Measurements from ENCODE around the gene A4GALT. TPM values are rescaled to one million over a fixed set of nuclear protein-coding genes. Genes with fewer than 3 reads are reported as not detected.

A4GALT gene
- total and polyA plus RNA-seq, 2 donors (not counting 1 experiment from before 2014, with no cell fraction given): 0.09 to 6.1 TPM

DNA sequence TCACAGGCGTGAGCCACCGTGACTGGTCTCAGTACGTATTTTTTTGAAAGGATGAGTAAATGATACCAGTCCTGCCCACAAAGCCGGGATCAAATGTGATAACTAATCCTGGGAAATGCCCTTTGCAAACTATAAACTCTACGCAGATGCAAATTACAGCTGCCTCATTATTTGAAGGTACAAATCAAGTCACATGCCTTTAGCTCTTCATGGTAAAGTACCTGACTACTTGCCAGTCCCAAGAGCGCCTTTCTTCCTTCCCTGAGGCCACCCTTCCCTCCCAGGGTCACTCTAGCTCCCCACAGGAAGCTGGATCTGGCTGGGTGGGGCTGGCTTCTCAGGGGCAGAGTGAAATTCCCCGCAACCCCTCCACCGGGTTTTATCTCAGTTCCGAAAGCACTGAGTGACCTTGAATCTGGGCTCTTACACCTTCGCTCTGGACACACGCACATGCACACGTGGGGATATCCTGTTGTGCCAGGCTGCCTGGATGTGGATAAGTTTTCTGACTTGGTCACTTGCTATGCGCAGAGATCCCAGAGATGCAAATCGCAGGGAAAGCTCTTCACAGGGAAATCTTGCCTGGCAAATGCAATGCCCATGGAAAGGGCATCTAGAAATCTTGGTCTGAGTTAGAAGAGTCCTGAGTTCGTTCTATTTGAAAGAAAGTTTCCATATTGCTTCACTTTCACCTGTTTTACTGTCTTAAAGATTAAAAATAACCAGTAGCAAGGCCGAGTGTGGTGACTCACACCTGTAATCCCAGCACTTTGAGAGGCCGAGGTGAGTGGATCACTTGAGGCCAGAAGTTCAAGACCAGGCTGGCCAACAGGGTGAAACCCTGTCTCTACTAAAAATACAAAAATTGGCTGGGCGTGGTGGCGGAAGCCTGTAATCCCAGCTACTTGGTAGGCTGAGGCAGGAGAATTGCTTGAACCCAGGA is 8.5 kb downstream of the A4GALT start:
- no peak for ATAC-seq (ENCODE audit: low read depth)
- H3K27ac ChIP-seq (ENCODE audit: low read length in 2 of 2): no peak overlapping the region

DNA sequence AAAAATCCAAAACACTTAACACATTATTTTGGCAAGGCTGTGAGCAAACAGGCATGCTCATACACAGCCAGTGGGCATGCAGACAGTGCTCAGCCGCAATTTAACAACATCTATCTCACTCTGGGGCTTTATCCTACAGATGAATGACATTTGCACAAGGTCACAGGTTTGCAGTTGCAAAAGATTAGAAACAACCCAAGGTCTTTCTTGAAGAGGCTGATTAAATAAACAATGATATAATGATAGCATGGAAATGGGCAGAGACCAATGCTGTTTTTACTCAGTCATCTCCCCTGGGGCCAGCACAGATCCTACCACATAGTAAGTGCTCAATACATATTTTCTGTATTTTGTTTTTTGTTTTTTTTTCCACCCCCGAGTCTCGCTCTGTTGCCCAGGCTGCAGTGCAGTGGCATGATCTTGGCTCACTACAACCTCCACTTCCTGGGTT is 9.4 kb downstream of the A4GALT start:
- no peak for DNase-seq
- TF ChIP-seq, protein P1, sequence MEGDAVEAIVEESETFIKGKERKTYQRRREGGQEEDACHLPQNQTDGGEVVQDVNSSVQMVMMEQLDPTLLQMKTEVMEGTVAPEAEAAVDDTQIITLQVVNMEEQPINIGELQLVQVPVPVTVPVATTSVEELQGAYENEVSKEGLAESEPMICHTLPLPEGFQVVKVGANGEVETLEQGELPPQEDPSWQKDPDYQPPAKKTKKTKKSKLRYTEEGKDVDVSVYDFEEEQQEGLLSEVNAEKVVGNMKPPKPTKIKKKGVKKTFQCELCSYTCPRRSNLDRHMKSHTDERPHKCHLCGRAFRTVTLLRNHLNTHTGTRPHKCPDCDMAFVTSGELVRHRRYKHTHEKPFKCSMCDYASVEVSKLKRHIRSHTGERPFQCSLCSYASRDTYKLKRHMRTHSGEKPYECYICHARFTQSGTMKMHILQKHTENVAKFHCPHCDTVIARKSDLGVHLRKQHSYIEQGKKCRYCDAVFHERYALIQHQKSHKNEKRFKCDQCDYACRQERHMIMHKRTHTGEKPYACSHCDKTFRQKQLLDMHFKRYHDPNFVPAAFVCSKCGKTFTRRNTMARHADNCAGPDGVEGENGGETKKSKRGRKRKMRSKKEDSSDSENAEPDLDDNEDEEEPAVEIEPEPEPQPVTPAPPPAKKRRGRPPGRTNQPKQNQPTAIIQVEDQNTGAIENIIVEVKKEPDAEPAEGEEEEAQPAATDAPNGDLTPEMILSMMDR (IDR thresholded peaks at IDR 0.05): no peak
- no peak for TF ChIP-seq EZH2 (IDR thresholded peaks at IDR 0.05; ENCODE audit: borderline replicate concordance, insufficient read depth, low read depth, low read length, poor library complexity, severe bottlenecking)
- 83% methylated on average over 3 of the region's 3 CpGs for WGBS (ENCODE audit: insufficient coverage)
- Histone ChIP-seq H3K4me1 (ENCODE audit: control insufficient read depth in 2 of 2, insufficient read depth in 2 of 2, low read length in 2 of 2) (peaks cover 4 to 9% of the 10 kb centered on the region in 2 donors), H3K4me2 (replicated peaks; ENCODE audit: low read depth, low read length, poor library complexity, severe bottlenecking) (no peak overlapping the region), H3K36me3 (replicated peaks in 1 of 2; ENCODE audit: control extremely low read depth in 1 of 2, control insufficient read depth in 1 of 2, extremely low read depth in 1 of 2, insufficient read depth in 2 of 2, low read length in 1 of 2) (no peaks in the 10 kb centered on the region), H3K79me2 (ENCODE audit: control insufficient read depth, insufficient read depth, low read length) (no peaks in the 10 kb centered on the region), H3K4me3 (ENCODE audit: control extremely low read depth in 1 of 5, extremely low read depth in 1 of 5, insufficient read depth in 1 of 5, low read depth in 2 of 5, low read length in 4 of 5) (no peak overlapping the region), H3K27me3 (replicated peaks in 1 of 4; ENCODE audit: control extremely low read depth in 1 of 4, control insufficient read depth in 3 of 4, insufficient read depth in 4 of 4, low read length in 3 of 4) (peaks cover 0 to 4% (median 2%) of the 10 kb centered on the region in 4 experiments), H3K27ac (ENCODE audit: low read length in 2 of 2) (no peak overlapping the region), H3K9ac (ENCODE audit: low read length) (no peak overlapping the region), H3K9me3 (ENCODE audit: control extremely low read depth in 1 of 3, control insufficient read depth in 2 of 3, insufficient read depth in 1 of 3, low read length in 2 of 3) (peaks cover 0 to 26% (median 2%) of the 10 kb centered on the region in 3 donors), H2AFZ (ENCODE audit: insufficient read depth, low read depth, low read length, poor library complexity, severe bottlenecking) (no peak overlapping the region), H4K20me1 (ENCODE audit: control insufficient read depth, insufficient read depth, low read length, poor library complexity, severe bottlenecking) (no peaks in the 10 kb centered on the region)
- peaks cover 20% of the 10 kb centered on the region for H3K4me1 Mint-ChIP-seq
- H3K4me3 Mint-ChIP-seq: no peak overlapping the region
- intact Hi-C loops (cut with micrococcal nuclease): no loop called here
- POLR2A ChIA-PET: no interaction called here
- H3K27me3 Mint-ChIP-seq: peaks cover 10% of the 10 kb centered on the region
- ATAC-seq (ENCODE audit: low read depth): no peak
- H3K9me3 Mint-ChIP-seq (ENCODE audit: insufficient read depth): no peaks in the 10 kb centered on the region
- no peak overlapping the region for H3K27ac Mint-ChIP-seq
- CTCF ChIA-PET: interaction anchor here (0.7 kb wide), 1 partner anchor 42 kb away, joined by 3 read pairs; no protein-coding TSS in a partner anchor

More for the DNA sequence above, 8.5 kb downstream of the A4GALT start:
- Histone ChIP-seq H3K9me3 (ENCODE audit: control extremely low read depth in 1 of 3, control insufficient read depth in 2 of 3, insufficient read depth in 1 of 3, low read length in 2 of 3) (peaks cover 0 to 26% (median 2%) of the 10 kb centered on the region in 3 donors), H3K4me3 (ENCODE audit: control extremely low read depth in 1 of 5, extremely low read depth in 1 of 5, insufficient read depth in 1 of 5, low read depth in 2 of 5, low read length in 4 of 5) (no peak overlapping the region), H3K4me1 (ENCODE audit: control insufficient read depth in 2 of 2, insufficient read depth in 2 of 2, low read length in 2 of 2) (peaks cover 12 to 17% of the 10 kb centered on the region in 2 donors), H3K27me3 (replicated peaks in 1 of 4; ENCODE audit: control extremely low read depth in 1 of 4, control insufficient read depth in 3 of 4, insufficient read depth in 4 of 4, low read length in 3 of 4) (peaks cover 0 to 4% (median 2%) of the 10 kb centered on the region in 4 experiments), H4K20me1 (ENCODE audit: control insufficient read depth, insufficient read depth, low read length, poor library complexity, severe bottlenecking) (no peaks in the 10 kb centered on the region), H3K79me2 (ENCODE audit: control insufficient read depth, insufficient read depth, low read length) (no peaks in the 10 kb centered on the region), H3K36me3 (replicated peaks in 1 of 2; ENCODE audit: control extremely low read depth in 1 of 2, control insufficient read depth in 1 of 2, extremely low read depth in 1 of 2, insufficient read depth in 2 of 2, low read length in 1 of 2) (no peaks in the 10 kb centered on the region), H3K9ac (ENCODE audit: low read length) (no peak overlapping the region), H3K4me2 (replicated peaks; ENCODE audit: low read depth, low read length, poor library complexity, severe bottlenecking) (no peak overlapping the region), H2AFZ (ENCODE audit: insufficient read depth, low read depth, low read length, poor library complexity, severe bottlenecking) (no peak overlapping the region)
- Mint-ChIP-seq H3K27me3 (peaks cover 10% of the 10 kb centered on the region), H3K9me3 (ENCODE audit: insufficient read depth) (no peaks in the 10 kb centered on the region), H3K4me1 (peaks cover 28% of the 10 kb centered on the region), H3K27ac (peak overlapping the region; percentile 3), H3K4me3 (no peak overlapping the region)
- ChIA-PET POLR2A (no interaction called here), CTCF (no interaction called here)
- intact Hi-C loops (cut with micrococcal nuclease): no loop called here
- no peak for DNase-seq
- 88% methylated on average over 13 of the region's 19 CpGs for WGBS (ENCODE audit: insufficient coverage)
- TF ChIP-seq, protein P1 (IDR thresholded peaks at IDR 0.05): no peak
